Ureter (tissue), 1 donor: ENCODE data around the gene NYNRIN. TPM values are rescaled to one million over a fixed set of nuclear protein-coding genes. Genes with fewer than 3 reads are reported as not detected.
"Not testable (repeated sequence)": the region's sequence is repeated elsewhere in the genome, so short reads cannot be mapped to it uniquely, and the experiment has no call there.

Experiments used
- DNase-seq: peaks from one replicate; pipeline ENCODE4 v3.0.0-alpha.2; 2020; ENCODE audit warnings: low spot score
- total RNA-seq: library from RNA; stranded (reverse); gene quantifications from one replicate; pipeline ENCODE4 v1.2.4, GENCODE V29; 2023
- donor health status: DM: yes; HTN: yes; CAD: no.

NYNRIN gene
- total RNA-seq, 1 donor from 2014 or later: 32.7 TPM

GRCh38 chr14:24431569-24432258 is 32.9 kb downstream of the NYNRIN start:
- DNase-seq: peak; percentile 92

GRCh38 chr14:24432259-24433131 is 33.7 kb downstream of the NYNRIN start:
- DNase-seq: peak; percentile 50

- DNase-seq: no peak
Measured at GRCh38 chr14:24434036-24434435, 35.2 kb downstream of the NYNRIN start.

GRCh38 chr14:24434676-24435075 is 35.9 kb downstream of the NYNRIN start:
- no peak for DNase-seq

- no peak for DNase-seq
Measured at GRCh38 chr14:24435192-24435810, 36.5 kb downstream of the NYNRIN start.

GRCh38 chr14:24435998-24436354 is 37.2 kb downstream of the NYNRIN start:
- no peak for DNase-seq

- DNase-seq: no peak
Measured at GRCh38 chr14:24436355-24437019, 37.7 kb downstream of the NYNRIN start.

- no peak for DNase-seq
Measured at GRCh38 chr14:24437020-24437735, 38.4 kb downstream of the NYNRIN start.

- no peak for DNase-seq
Measured at GRCh38 chr14:24437736-24438067, 38.9 kb downstream of the NYNRIN start.

- DNase-seq: no peak
Measured at GRCh38 chr14:24438223-24439097, 39.7 kb downstream of the NYNRIN start.

GRCh38 chr14:24439257-24439656 is 40.5 kb downstream of the NYNRIN start:
- no peak for DNase-seq

GRCh38 chr14:24439830-24440605 is 41.2 kb downstream of the NYNRIN start:
- DNase-seq: no peak

- no peak for DNase-seq
Measured at GRCh38 chr14:24440606-24441399, 42.0 kb downstream of the NYNRIN start.

GRCh38 chr14:24441485-24441884 is 42.7 kb downstream of the NYNRIN start:
- no peak for DNase-seq

GRCh38 chr14:24441904-24442239 is 43.1 kb downstream of the NYNRIN start:
- no peak for DNase-seq

- DNase-seq: peak; percentile 99
Measured at GRCh38 chr14:24442240-24443052, 43.6 kb downstream of the NYNRIN start, which contains the start of gene SDR39U1. Gene SDR39U1 (minus strand): TSS chr14:24442776. CDS start chr14:24442769, 7 bp downstream.

GRCh38 chr14:24443053-24443665 is 44.4 kb downstream of the NYNRIN start:
- DNase-seq: no peak

- not testable (repeated sequence) for DNase-seq
Measured at GRCh38 chr14:24450828-24451227, 52.0 kb downstream of the NYNRIN start.
